A172 (cell line): Measurements from ENCODE around the gene PVRIG. TPM values are rescaled to one million over a fixed set of nuclear protein-coding genes. Genes with fewer than 3 reads are reported as not detected.
"Not testable (repeated sequence)": the region's sequence is repeated elsewhere in the genome, so short reads cannot be mapped to it uniquely, and the experiment has no call there.

Experiments used
- DNase-seq: peaks from one replicate; pipeline ENCODE4 v3.0.0-alpha.2; 2015; ENCODE audit warnings: low spot score
- total RNA-seq: library from RNA; depleted of rRNA; stranded (reverse); fragments of >200 nt; shearing (Covaris generic); gene quantifications from 2 replicates; pipeline ENCODE4 v1.2.3, GENCODE V29; 2014; rRNA removed

Gene PVRIG
- total RNA-seq, result not detected in 2 replicates

GRCh38 chr7:100219801-100220585 lies at the start of gene PVRIG:
TSS of gene PVRIG (plus strand) at chr7:100219949. CDS start at chr7:100219971, 22 bp downstream.
- DNase-seq, result not testable (repeated sequence)

GRCh38 chr7:100170101-100170897 lies 49.5 kb upstream of the PVRIG start:
- DNase-seq, result no peak

GRCh38 chr7:100171087-100171681 lies 48.6 kb upstream of the PVRIG start:
- no peak for DNase-seq

- DNase-seq, result no peak
These were observed 47.9 kb upstream of the PVRIG start for GRCh38 chr7:100171840-100172239.

GRCh38 chr7:100173806-100174495 lies 45.8 kb upstream of the PVRIG start:
- DNase-seq, result no peak

GRCh38 chr7:100174582-100174981 lies 45.2 kb upstream of the PVRIG start:
- DNase-seq, result no peak

- DNase-seq, result no peak
These were observed 44.3 kb upstream of the PVRIG start for GRCh38 chr7:100175296-100175935.

GRCh38 chr7:100176096-100177044 lies 43.4 kb upstream of the PVRIG start:
- no peak for DNase-seq

GRCh38 chr7:100177045-100178001 lies 42.4 kb upstream of the PVRIG start, which contains the start of the genes GPC2 and STAG3:
TSS of gene GPC2 (minus strand) at chr7:100177381. CDS start at chr7:100177199, 182 bp downstream.
TSS of gene STAG3 (plus strand) at chr7:100177918. CDS start at chr7:100180557, 2,639 bp downstream.
- DNase-seq, result peak; percentile 95

GRCh38 chr7:100180084-100180483 lies 39.7 kb upstream of the PVRIG start:
- DNase-seq, result not testable (repeated sequence)

- DNase-seq, result not testable (repeated sequence)
These were observed 37.1 kb upstream of the PVRIG start for GRCh38 chr7:100182616-100183015.

GRCh38 chr7:100183090-100183489 lies 36.7 kb upstream of the PVRIG start:
- DNase-seq, result not testable (repeated sequence)

- DNase-seq, result no peak
These were observed 34.0 kb upstream of the PVRIG start for GRCh38 chr7:100185726-100186125.

- DNase-seq, result no peak
These were observed 30.7 kb upstream of the PVRIG start for GRCh38 chr7:100189061-100189460.

- peak; percentile 42 for DNase-seq
These were observed 29.6 kb upstream of the PVRIG start for GRCh38 chr7:100190048-100190711.

- no peak for DNase-seq
These were observed 28.0 kb upstream of the PVRIG start for GRCh38 chr7:100191775-100192174.

- not testable (repeated sequence) for DNase-seq
These were observed 27.4 kb upstream of the PVRIG start for GRCh38 chr7:100192281-100192862.

GRCh38 chr7:100192969-100193368 lies 26.8 kb upstream of the PVRIG start:
- DNase-seq, result no peak
